ENCODE results near the gene LSM10. TPM values are rescaled to one million over a fixed set of nuclear protein-coding genes. Genes with fewer than 3 reads are reported as not detected.

The LSM10 gene
- total and polyA plus RNA-seq, 8 donors, result 5.1 to 261 (median 55.6) TPM

DNA sequence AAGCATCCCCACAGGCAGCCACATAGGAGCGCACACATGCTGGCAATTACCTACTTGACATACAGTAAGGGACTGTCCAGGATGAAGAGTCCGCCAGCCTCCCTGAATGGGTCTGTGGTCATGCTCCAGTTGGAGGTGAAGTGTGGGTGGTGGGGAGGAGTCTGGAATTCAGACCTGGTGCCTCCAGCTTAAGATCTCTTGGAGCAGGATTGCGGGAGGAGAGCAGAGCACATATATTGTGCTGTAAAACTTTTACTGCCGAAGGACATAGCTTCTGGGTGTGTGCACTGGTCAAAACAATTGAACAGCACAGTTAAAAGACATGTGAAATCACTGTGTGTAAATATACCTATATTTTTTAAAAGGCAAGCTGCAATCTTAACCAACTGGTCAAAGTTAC is 29.9 kb downstream of the LSM10 start:
- Histone ChIP-seq H3K27ac (peak overlapping the region in 1 of 5 donors; percentile 75), H3K27me3 (no peaks in the 10 kb centered on the region), H3K9me3 (no peaks in the 10 kb centered on the region), H3K4me3 (no peak overlapping the region), H3K36me3 (peaks cover 9 to 29% (median 18%) of the 10 kb centered on the region in 4 donors), H3K4me1 (peaks cover 22 to 70% (median 53%) of the 10 kb centered on the region in 4 donors)
- TF ChIP-seq POLR2AphosphoS5 (IDR thresholded peaks at IDR 0.05) (no peak), EP300 (IDR thresholded peaks at IDR 0.05) (no peak), POLR2A (IDR thresholded peaks at IDR 0.05) (no peak)
- TF ChIP-seq, protein P1, sequence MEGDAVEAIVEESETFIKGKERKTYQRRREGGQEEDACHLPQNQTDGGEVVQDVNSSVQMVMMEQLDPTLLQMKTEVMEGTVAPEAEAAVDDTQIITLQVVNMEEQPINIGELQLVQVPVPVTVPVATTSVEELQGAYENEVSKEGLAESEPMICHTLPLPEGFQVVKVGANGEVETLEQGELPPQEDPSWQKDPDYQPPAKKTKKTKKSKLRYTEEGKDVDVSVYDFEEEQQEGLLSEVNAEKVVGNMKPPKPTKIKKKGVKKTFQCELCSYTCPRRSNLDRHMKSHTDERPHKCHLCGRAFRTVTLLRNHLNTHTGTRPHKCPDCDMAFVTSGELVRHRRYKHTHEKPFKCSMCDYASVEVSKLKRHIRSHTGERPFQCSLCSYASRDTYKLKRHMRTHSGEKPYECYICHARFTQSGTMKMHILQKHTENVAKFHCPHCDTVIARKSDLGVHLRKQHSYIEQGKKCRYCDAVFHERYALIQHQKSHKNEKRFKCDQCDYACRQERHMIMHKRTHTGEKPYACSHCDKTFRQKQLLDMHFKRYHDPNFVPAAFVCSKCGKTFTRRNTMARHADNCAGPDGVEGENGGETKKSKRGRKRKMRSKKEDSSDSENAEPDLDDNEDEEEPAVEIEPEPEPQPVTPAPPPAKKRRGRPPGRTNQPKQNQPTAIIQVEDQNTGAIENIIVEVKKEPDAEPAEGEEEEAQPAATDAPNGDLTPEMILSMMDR (IDR thresholded peaks at IDR 0.05), result no peak
- intact Hi-C loops (cut with DNase I; ENCODE audit: low total_unique reads), result no loop called here
- WGBS, 5 donors, result 88 to 92% (median 90%) methylated on average over 4 of the region's 4 CpGs
- DNase-seq, result no peak

DNA sequence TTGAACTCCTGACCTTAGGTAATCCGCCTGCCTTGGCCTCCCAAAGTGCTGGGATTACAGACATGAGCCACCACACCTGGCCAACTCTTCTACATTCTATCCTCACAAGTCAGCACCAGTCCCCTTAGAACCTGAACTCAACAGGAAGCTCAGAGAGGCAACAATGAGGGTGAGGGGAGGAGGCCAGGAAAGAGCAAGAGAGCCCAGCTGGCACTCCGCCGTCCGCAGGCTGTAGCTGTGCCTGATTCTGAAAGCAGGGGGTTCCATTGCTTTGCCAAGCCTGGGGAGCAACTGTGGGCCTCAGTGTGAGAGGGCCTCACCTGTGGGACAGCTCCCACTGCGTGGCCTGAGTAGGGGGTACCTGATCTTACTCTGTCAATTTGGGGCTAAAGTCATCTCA is 30.6 kb downstream of the LSM10 start:
- WGBS, 5 donors, result 63 to 90% (median 83%) methylated on average over 5 of the region's 5 CpGs
- peak in 1 of 2 donors; percentile 43 for DNase-seq
- TF ChIP-seq EP300 (IDR thresholded peaks at IDR 0.05) (no peak), POLR2A (IDR thresholded peaks at IDR 0.05) (no peak), POLR2AphosphoS5 (IDR thresholded peaks at IDR 0.05) (no peak)
- TF ChIP-seq, protein P1 (IDR thresholded peaks at IDR 0.05), result no peak
- no peaks in the 10 kb centered on the region for H3K27me3 ChIP-seq
- intact Hi-C loops (cut with DNase I; ENCODE audit: low total_unique reads), result no loop called here
- no peaks in the 10 kb centered on the region for H3K9me3 ChIP-seq
- H3K4me1 ChIP-seq, result peaks cover 20 to 63% (median 47%) of the 10 kb centered on the region in 4 donors
- H3K27ac ChIP-seq, result peak overlapping the region in 2 of 5 donors; percentile 75
- H3K36me3 ChIP-seq, result peaks cover 16 to 37% (median 25%) of the 10 kb centered on the region in 4 donors
- no peak overlapping the region for H3K4me3 ChIP-seq

DNA sequence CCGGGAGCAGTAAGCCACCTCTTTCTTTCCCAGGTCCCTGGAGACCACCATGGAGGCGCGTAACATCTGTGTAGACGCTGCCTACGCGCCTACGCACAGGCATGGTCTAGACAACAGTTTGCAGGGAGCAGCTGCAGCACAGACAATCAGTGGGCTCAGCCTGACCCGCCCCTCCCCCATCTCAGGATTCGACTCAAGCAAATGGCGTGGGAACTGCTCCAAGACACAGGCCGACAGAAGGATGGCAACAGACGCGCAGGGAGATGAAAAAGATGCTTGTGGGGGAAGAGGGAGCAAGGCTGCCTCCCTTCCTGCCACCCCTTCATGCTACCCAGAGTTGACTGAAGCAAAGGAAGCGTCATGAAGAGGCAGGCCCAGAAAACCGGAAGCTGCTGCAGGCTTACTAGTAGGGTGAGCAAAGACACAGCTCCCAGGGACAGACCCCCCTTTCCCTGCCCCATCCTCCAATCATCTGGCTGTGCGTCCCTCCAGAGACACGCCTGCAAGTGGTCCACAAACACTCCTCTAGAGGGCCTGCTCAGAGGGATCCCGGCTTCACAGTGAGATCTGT is 31.5 kb downstream of the LSM10 start:
- 55 to 78% (median 65%) methylated on average over 18 of the region's 18 CpGs for WGBS, 5 donors
- peak in 1 of 2 donors; percentile 90 for DNase-seq
- intact Hi-C loops (cut with DNase I; ENCODE audit: low total_unique reads), result no loop called here
- no peaks in the 10 kb centered on the region for H3K27me3 ChIP-seq
- H3K4me1 ChIP-seq, result peaks cover 11 to 54% (median 43%) of the 10 kb centered on the region in 4 donors
- no peak overlapping the region for H3K4me3 ChIP-seq
- H3K27ac ChIP-seq, result peak overlapping the region in 4 of 5 donors; percentile 46 to 75 (median 61)
- no peaks in the 10 kb centered on the region for H3K9me3 ChIP-seq
- TF ChIP-seq, protein P1 (IDR thresholded peaks at IDR 0.05), result no peak
- TF ChIP-seq POLR2A (IDR thresholded peaks at IDR 0.05) (no peak), POLR2AphosphoS5 (IDR thresholded peaks at IDR 0.05) (no peak), EP300 (IDR thresholded peaks at IDR 0.05) (no peak)
- peaks cover 17 to 45% (median 34%) of the 10 kb centered on the region in 4 donors for H3K36me3 ChIP-seq

DNA sequence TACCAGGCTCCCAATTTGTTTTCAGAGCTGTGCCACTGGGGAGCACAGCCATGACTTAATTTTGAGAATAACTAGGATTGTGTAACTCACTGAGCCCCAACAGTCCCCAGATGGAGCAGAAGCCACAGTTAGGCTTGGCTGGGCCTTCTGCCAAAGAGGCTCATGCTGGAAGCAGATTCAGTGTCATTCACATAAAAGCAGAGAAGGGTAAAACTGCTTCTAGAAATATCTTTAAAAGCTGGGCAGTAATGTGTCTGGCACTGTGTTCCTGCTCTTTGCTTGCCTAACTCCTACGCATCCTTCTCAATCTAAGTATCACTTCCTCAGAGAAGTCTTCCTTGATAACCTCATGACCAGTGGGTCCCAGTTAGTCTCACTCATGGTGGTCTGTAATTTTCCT is 32.3 kb downstream of the LSM10 start:
- H3K36me3 ChIP-seq, result peaks cover 17 to 52% (median 39%) of the 10 kb centered on the region in 4 donors
- DNase-seq, result peak in 1 of 2 donors; percentile 42
- H3K27ac ChIP-seq, result peak overlapping the region in 3 of 5 donors; percentile 46 to 75 (median 75)
- peaks cover 11 to 49% (median 41%) of the 10 kb centered on the region in 4 donors for H3K4me1 ChIP-seq
- 50 to 93% (median 78%) methylated on average over 1 of the region's 1 CpG for WGBS, 5 donors
- TF ChIP-seq EP300 (IDR thresholded peaks at IDR 0.05) (no peak), POLR2A (IDR thresholded peaks at IDR 0.05) (no peak), POLR2AphosphoS5 (IDR thresholded peaks at IDR 0.05) (no peak)
- TF ChIP-seq, protein P1 (IDR thresholded peaks at IDR 0.05), result no peak
- H3K4me3 ChIP-seq, result no peak overlapping the region
- H3K9me3 ChIP-seq, result no peaks in the 10 kb centered on the region
- intact Hi-C loops (cut with DNase I; ENCODE audit: low total_unique reads), result no loop called here
- no peaks in the 10 kb centered on the region for H3K27me3 ChIP-seq

Measured in stomach (tissue), 9 donors.